CD8-positive, alpha-beta memory T cell (primary cell): ENCODE results near the gene RBM48. TPM values are rescaled to one million over a fixed set of nuclear protein-coding genes. Genes with fewer than 3 reads are reported as not detected.
"Not testable (repeated sequence)": the region's sequence is repeated elsewhere in the genome, so short reads cannot be mapped to it uniquely, and the experiment has no call there.

Source experiments
- CTCF ChIA-PET: fragments of 350-600 bp; sonication (Branson Sonifier 250); formaldehyde crosslinking; loops from one replicate; lab custom pipeline; 2021; ENCODE audit warnings: antibody characterized with exemption; lab: Charles Lee
- POLR2A ChIA-PET: fragments of 350-600 bp; sonication (Branson Sonifier 250); formaldehyde crosslinking; loops from one replicate; lab custom pipeline; 2021; ENCODE audit warnings: antibody characterized with exemption; lab: Charles Lee
- DNase-seq, 5 donors: peaks; one replicate each; pipeline versions ENCODE4 v3.0.0 to v3.0.0-alpha.2; 2020 to 2022; ENCODE audit warnings: mixed read lengths in 1 of 5
- H3K27ac ChIP-seq: one replicate; pipeline ENCODE4 v1.7.0; 2013; ENCODE audit warnings: low read depth, mild to moderate bottlenecking, low read length, moderate library complexity
- H3K27me3 ChIP-seq: 2 replicates; pipeline ENCODE4 v1.7.0; 2013; ENCODE audit warnings: low read length, mild to moderate bottlenecking; ENCODE audit not compliant: insufficient read depth, poor library complexity, severe bottlenecking
- H3K36me3 ChIP-seq: 2 replicates; pipeline ENCODE4 v1.7.0; 2013; ENCODE audit warnings: mild to moderate bottlenecking, low read length, moderate library complexity; ENCODE audit not compliant: insufficient read depth
- H3K4me1 ChIP-seq: 2 replicates; pipeline ENCODE4 v1.7.0; 2013; ENCODE audit warnings: mild to moderate bottlenecking, low read length, moderate library complexity; ENCODE audit not compliant: insufficient read depth
- H3K4me3 ChIP-seq: 2 replicates; pipeline ENCODE4 v1.7.0; 2013; ENCODE audit warnings: mild to moderate bottlenecking, low read length
- H3K9me3 ChIP-seq: 2 replicates; pipeline ENCODE4 v1.7.0; 2013; ENCODE audit warnings: mild to moderate bottlenecking, low read length
- H3K27ac Mint-ChIP-seq, 8 donors: one replicate each; pipeline ENCODE4 v1.8.0; 2020 to 2021; ENCODE audit warnings: mixed read lengths in 8 of 8, mild to moderate bottlenecking in 6 of 8, inconsistent platforms in 3 of 8, moderate library complexity in 3 of 8
- H3K27me3 Mint-ChIP-seq, 2 donors: one replicate each; pipeline ENCODE4 v1.8.0; 2020 to 2021; ENCODE audit warnings: mixed read lengths in 2 of 2, mild to moderate bottlenecking in 1 of 2, moderate library complexity in 1 of 2
- H3K36me3 Mint-ChIP-seq, 3 donors: one replicate each; pipeline ENCODE4 v1.8.0; 2020 to 2021; ENCODE audit warnings: mixed read lengths in 3 of 3, inconsistent platforms in 1 of 3, mild to moderate bottlenecking in 1 of 3
- H3K4me1 Mint-ChIP-seq, 3 donors: one replicate each; pipeline ENCODE4 v1.8.0; 2020 to 2021; ENCODE audit warnings: mixed read lengths in 3 of 3, inconsistent platforms in 1 of 3, mild to moderate bottlenecking in 1 of 3
- H3K4me3 Mint-ChIP-seq, 7 donors: one replicate each; pipeline ENCODE4 v1.8.0; 2020 to 2021; ENCODE audit warnings: mixed read lengths in 7 of 7, mild to moderate bottlenecking in 6 of 7, moderate library complexity in 4 of 7, inconsistent platforms in 2 of 7
- H3K9me3 Mint-ChIP-seq, 5 donors: one replicate each; pipeline ENCODE4 v1.8.0; 2020 to 2022; ENCODE audit warnings: mixed read lengths in 5 of 5, mild to moderate bottlenecking in 3 of 5, moderate library complexity in 2 of 5, inconsistent platforms in 1 of 5
- polyA plus RNA-seq: library from polyadenylated mRNA; unstranded; fragments of 300-500 nt; fragmentation: Illumina TruSeq; gene quantifications from one replicate; pipeline ENCODE4 v1.2.3, GENCODE V29; 2021
- total RNA-seq, 2 experiments: library from RNA; stranded (reverse); gene quantifications; one replicate each; pipeline ENCODE4 v1.2.3, GENCODE V29; 2021

Gene RBM48
- 10 to 100 TPM; 15.7 to 18.0 TPM for total RNA-seq
- 28.3 TPM for polyA plus RNA-seq

DNA sequence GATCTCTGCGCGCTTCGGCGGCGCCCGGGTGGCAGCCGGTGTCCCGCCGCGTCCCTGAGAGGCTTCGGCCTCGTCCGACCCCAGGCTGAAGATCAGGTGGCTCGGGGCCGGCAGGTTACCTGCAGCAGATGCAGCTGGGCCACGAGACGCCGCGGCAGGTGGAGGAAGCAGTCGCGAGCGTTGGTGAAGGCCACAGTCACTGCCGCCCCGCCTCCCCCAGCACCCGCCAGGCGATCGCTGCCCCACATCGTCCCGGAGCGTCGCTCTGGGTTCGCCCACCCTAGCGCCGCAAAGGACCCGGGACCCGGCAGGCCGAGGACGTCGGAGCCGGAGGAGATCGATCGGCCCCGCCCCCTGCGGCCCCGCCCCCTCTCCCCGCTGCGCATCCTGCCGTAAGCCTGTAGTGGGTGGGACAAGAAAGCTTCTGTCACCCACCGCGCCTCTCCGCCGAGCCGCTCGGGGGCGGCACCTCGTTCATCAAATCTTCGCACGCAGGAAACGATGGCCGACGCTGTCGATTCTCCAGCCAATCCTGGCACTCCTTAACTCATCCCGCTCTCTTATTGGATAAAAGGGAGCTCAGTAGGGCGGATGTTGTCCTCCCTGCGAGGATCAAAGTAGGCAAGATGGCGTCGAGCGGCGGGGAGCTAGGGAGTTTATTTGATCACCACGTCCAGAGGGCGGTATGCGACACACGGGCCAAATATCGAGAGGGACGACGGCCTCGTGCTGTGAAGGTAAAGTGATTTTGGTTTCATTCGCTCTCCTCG lies at the start of gene RBM48, which contains the start of gene PEX1:
TSS of gene RBM48 (plus strand) at position 608 of the 770 bp plus-strand sequence. CDS start at position 627, 19 bp downstream.
TSS of gene PEX1 (minus strand) at position 333 of the 770 bp plus-strand sequence. CDS start at position 248, 85 bp downstream.
- peak within 1 kb of the TSS; percentile 87 to 100 (median 96) for H3K27ac Mint-ChIP-seq
- H3K4me3 Mint-ChIP-seq = peak within 1 kb of the TSS; percentile 86 to 97 (median 89)
- H3K4me1 Mint-ChIP-seq = peaks cover 39 to 58% (median 56%) of the 10 kb centered on the region in 3 donors
- ChIA-PET POLR2A (interaction anchor here (0.5 to 2.0 kb wide), 13 partner anchors 14 to 703 kb away, joined by 3 to 32 read pairs (median 4); partner anchors contain the start of genes ANKIB1, CYP51A1, FAM133B and GATAD1), CTCF (interaction anchor here (0.7 to 3.4 kb wide), 20 partner anchors 12 to 704 kb away, joined by 3 to 19 read pairs (median 4); partner anchors contain the start of genes ANKIB1, CDK6, GATAD1 and KRIT1)
- Histone ChIP-seq H3K4me3 (peak within 1 kb of the TSS; percentile 99), H3K27me3 (no peaks in the 10 kb centered on the region), H3K27ac (peak within 1 kb of the TSS; percentile 97), H3K9me3 (no peaks in the 10 kb centered on the region), H3K36me3 (peaks cover 15% of the 10 kb centered on the region), H3K4me1 (peaks cover 17% of the 10 kb centered on the region)
- DNase-seq = peak; percentile 94 to 98 (median 96)
- H3K36me3 Mint-ChIP-seq = peaks cover 2 to 53% (median 16%) of the 10 kb centered on the region in 3 donors
- peaks cover 0 to 3% of the 10 kb centered on the region in 2 donors for H3K27me3 Mint-ChIP-seq
- H3K9me3 Mint-ChIP-seq = no peaks in the 10 kb centered on the region

DNA sequence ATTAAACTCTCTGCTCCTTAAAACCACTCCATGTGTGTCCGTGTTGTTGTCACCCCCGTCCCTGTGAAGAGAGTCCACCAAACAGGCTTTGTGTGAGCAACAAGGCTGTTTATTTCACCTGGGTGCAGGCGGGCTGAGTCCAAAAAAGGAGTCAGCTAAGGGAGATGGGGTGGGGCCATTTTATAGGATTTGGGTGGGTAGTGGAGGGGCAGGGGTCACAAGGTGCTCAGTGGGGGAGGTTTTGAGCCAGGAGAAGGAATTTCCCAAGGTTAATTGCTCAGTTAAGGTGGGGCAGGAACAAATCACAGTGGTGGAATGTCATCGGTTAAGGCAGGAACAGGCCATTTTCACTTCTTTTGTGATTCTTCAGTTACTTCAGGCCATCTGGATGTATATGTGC lies 49.4 kb upstream of the RBM48 start:
- CTCF ChIA-PET, H3K9me3 ChIP-seq, POLR2A ChIA-PET, DNase-seq, H3K27me3 ChIP-seq, H3K27me3 Mint-ChIP-seq, H3K4me3 Mint-ChIP-seq, H3K36me3 Mint-ChIP-seq, H3K9me3 Mint-ChIP-seq, H3K36me3 ChIP-seq, H3K4me1 ChIP-seq, H3K4me3 ChIP-seq, H3K4me1 Mint-ChIP-seq, H3K27ac ChIP-seq: not testable (repeated sequence)
- H3K27ac Mint-ChIP-seq = peak overlapping the region in 1 of 8 donors; percentile 74

DNA sequence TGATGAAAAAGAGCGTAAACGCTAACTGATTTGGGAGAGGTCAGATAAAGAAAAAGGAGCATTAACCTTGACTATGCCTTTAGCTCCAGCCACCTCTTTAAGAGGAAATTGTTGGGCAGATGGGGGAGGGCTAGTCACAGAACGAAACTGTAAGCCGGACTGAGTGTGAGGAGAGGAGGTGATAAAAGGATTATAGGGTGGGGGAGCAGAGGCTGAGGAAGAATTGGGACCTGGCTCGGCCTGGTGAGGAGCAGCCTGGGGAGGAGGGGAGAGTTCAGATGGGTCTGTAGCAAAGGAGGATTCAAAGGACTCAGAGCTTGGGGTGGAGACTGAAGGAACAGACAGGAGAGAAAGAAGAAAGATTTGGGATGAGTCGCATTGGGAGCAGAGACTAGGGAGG lies 45.0 kb upstream of the RBM48 start:
- H3K4me1 Mint-ChIP-seq, H3K4me3 Mint-ChIP-seq, H3K27ac Mint-ChIP-seq, CTCF ChIA-PET, H3K27me3 Mint-ChIP-seq, H3K9me3 ChIP-seq, H3K4me1 ChIP-seq, H3K36me3 ChIP-seq, H3K4me3 ChIP-seq, H3K27me3 ChIP-seq, POLR2A ChIA-PET, DNase-seq, H3K9me3 Mint-ChIP-seq, H3K27ac ChIP-seq: not testable (repeated sequence)
- H3K36me3 Mint-ChIP-seq = peaks cover 0 to 24% (median 10%) of the 10 kb centered on the region in 3 donors

DNA sequence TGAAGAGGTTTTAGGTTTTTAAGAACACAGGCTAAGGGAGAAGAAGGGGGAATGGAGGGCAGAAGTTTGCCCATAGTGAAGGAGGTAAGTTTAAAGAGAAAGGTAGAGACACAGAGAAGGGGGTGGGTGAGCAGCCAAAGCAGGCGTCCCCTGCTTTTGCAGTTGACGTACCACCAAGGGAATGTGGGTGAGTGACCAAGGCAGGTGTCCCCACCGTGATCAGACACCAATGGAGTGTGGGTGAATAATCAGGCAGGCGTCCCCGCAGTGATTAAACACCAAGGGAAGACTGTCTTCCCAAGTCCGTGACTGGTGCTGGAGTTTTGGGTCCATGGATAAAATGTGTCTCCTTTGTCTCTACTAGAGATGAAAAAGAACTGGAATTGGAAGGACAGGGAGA lies 44.4 kb upstream of the RBM48 start:
- H3K27ac Mint-ChIP-seq, CTCF ChIA-PET, H3K27ac ChIP-seq, H3K36me3 ChIP-seq, H3K4me3 Mint-ChIP-seq, H3K4me3 ChIP-seq, H3K4me1 ChIP-seq, H3K27me3 Mint-ChIP-seq, H3K9me3 ChIP-seq, DNase-seq, H3K9me3 Mint-ChIP-seq, H3K4me1 Mint-ChIP-seq, H3K27me3 ChIP-seq, POLR2A ChIA-PET: not testable (repeated sequence)
- H3K36me3 Mint-ChIP-seq = peaks cover 0 to 27% (median 11%) of the 10 kb centered on the region in 3 donors

DNA sequence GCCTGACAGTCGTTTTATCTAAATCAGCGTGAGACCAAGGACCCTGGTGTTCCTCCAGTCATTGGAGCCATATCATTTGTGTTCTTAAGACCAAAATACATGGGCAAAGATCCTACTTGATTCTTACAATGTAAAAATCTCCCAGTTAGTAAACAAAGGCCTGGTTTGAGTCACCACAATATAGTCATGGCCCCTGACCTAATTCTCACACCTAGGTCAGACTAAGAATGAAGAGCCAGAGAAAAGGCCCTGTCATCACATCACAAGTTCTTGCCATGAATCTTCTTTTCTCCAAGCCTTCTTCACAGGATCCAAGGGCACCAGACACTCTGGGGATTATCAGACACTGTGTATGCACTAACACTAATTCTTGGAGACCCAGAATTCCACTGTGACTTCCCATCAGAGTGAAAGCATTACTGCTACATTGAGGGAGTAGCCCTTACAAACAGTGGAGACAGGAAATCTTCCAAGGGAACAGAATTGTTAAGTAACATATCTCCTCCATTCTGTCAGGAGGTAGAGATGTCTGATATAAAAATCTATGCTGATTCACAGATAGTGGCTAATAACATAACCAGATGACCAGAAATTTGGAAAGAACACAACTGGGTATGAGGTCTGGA lies 43.2 kb upstream of the RBM48 start:
- DNase-seq = no peak
- Histone ChIP-seq H3K36me3 (no peaks in the 10 kb centered on the region), H3K27ac (no peak overlapping the region), H3K9me3 (no peaks in the 10 kb centered on the region), H3K4me1 (no peaks in the 10 kb centered on the region), H3K4me3 (no peak overlapping the region), H3K27me3 (no peaks in the 10 kb centered on the region)
- POLR2A ChIA-PET = interaction anchor here (0.6 kb wide), 1 partner anchor 47 kb away, joined by 4 read pairs; no protein-coding TSS in a partner anchor
- no peak overlapping the region for H3K4me3 Mint-ChIP-seq
- no peak overlapping the region for H3K27ac Mint-ChIP-seq
- H3K4me1 Mint-ChIP-seq = no peaks in the 10 kb centered on the region
- H3K36me3 Mint-ChIP-seq = peaks cover 0 to 34% (median 14%) of the 10 kb centered on the region in 3 donors
- CTCF ChIA-PET = no interaction called here
- no peaks in the 10 kb centered on the region for H3K9me3 Mint-ChIP-seq
- no peaks in the 10 kb centered on the region for H3K27me3 Mint-ChIP-seq

DNA sequence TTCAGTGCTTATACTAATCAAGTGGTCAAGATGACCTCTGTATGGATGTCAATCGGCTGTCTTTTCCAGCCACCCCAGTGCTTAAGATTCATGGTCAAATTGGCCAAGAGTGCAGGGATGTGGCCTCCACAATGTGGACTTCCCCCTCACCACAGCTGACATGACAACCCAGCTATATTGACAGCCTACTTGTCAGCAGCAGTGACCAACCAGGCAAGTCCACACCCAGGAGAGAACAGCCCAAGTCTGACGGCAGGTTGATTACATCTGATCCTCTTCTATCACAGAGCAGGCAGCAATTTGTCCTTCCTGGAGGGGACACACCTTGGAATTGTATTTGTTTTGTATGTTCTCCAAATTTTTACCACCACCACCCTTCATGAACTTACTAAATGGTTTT lies 42.6 kb upstream of the RBM48 start:
- no peaks in the 10 kb centered on the region for H3K9me3 Mint-ChIP-seq
- Histone ChIP-seq H3K9me3 (no peaks in the 10 kb centered on the region), H3K27me3 (no peaks in the 10 kb centered on the region), H3K36me3 (peaks cover 5% of the 10 kb centered on the region), H3K4me3 (no peak overlapping the region), H3K27ac (no peak overlapping the region), H3K4me1 (no peaks in the 10 kb centered on the region)
- ChIA-PET POLR2A (no interaction called here), CTCF (no interaction called here)
- peak overlapping the region in 2 of 8 donors; percentile 52 to 59 for H3K27ac Mint-ChIP-seq
- no peaks in the 10 kb centered on the region for H3K4me1 Mint-ChIP-seq
- no peak for DNase-seq
- H3K36me3 Mint-ChIP-seq = peaks cover 0 to 40% (median 14%) of the 10 kb centered on the region in 3 donors
- H3K27me3 Mint-ChIP-seq = no peaks in the 10 kb centered on the region
- H3K4me3 Mint-ChIP-seq = no peak overlapping the region

GRCh38 chr7:92487804-92488203 lies 40.8 kb upstream of the RBM48 start:
- Mint-ChIP-seq H3K4me3 (no peak overlapping the region), H3K27me3 (no peaks in the 10 kb centered on the region), H3K4me1 (no peaks in the 10 kb centered on the region), H3K9me3 (no peaks in the 10 kb centered on the region), H3K27ac (no peak overlapping the region), H3K36me3 (peaks cover 3 to 54% (median 18%) of the 10 kb centered on the region in 3 donors)
- DNase-seq = no peak
- Histone ChIP-seq H3K36me3 (peaks cover 6% of the 10 kb centered on the region), H3K4me3 (no peak overlapping the region), H3K9me3 (no peaks in the 10 kb centered on the region), H3K27ac (no peak overlapping the region), H3K27me3 (no peaks in the 10 kb centered on the region), H3K4me1 (no peaks in the 10 kb centered on the region)
- ChIA-PET CTCF (no interaction called here), POLR2A (no interaction called here)

DNA sequence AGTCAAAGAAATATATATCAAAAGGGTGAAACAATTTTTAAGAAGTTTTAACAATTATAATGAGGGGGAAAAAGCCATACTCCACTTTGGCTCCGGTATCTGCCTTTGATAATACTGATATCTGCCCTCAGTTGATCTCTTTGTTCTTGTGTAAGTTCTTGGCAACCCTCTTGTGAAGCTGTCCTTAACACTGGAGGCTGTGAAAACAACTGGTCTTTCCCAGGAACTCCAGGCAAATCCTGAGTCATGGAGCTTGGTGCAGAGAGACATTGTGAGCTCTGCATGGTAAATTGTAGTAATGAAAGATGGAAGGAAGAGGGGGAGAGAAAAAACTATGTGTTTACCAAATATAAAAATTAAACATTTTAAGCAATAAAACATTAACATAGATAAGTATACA lies 39.0 kb upstream of the RBM48 start:
- Histone ChIP-seq H3K36me3 (peaks cover 13% of the 10 kb centered on the region), H3K4me3 (no peak overlapping the region), H3K4me1 (no peaks in the 10 kb centered on the region), H3K27ac (no peak overlapping the region), H3K27me3 (no peaks in the 10 kb centered on the region), H3K9me3 (no peaks in the 10 kb centered on the region)
- ChIA-PET CTCF (interaction anchor here (1.3 kb wide), 1 partner anchor 42 kb away, joined by 4 read pairs; the partner anchor contains the start of gene GATAD1), POLR2A (no interaction called here)
- H3K27me3 Mint-ChIP-seq = no peaks in the 10 kb centered on the region
- no peak overlapping the region for H3K4me3 Mint-ChIP-seq
- H3K27ac Mint-ChIP-seq = peak overlapping the region in 1 of 8 donors; percentile 33
- no peaks in the 10 kb centered on the region for H3K4me1 Mint-ChIP-seq
- H3K36me3 Mint-ChIP-seq = peaks cover 3 to 68% (median 21%) of the 10 kb centered on the region in 3 donors
- no peak for DNase-seq
- no peaks in the 10 kb centered on the region for H3K9me3 Mint-ChIP-seq
